GM20431 (cell line): ENCODE data around the gene CRLF3.
"Not testable (repeated sequence)": the region's sequence is repeated elsewhere in the genome, so short reads cannot be mapped to it uniquely, and the experiment has no call there.

Experiments
- in situ Hi-C: fragments of 300-500 bp; cut with MseI, MboI; formaldehyde crosslinking; loops from one replicate; pipeline ENCODE4 v1.15.0; 2020; ENCODE audit warnings: low sequenced_read_pairs; ENCODE audit not compliant: unreplicated experiment

CRLF3 gene

DNA sequence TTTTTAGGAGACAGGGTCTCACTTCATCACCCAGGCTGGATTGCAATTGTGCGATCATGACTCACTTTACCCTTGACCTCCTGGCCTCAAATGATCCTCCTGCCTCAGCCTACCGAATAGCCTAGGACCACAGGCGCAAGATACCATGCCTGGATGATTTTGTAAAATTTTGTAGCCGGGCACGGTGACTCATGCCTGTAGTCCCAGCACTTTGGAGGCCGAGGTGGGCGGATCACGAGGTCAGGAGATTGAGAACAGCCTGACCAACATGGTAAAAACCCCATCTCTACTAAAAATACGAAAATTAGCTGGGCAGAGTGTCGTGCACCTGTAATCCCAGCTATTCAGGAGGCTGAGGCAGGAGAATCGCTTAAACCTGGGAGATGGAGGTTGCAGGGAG, 73.5 kb downstream of the CRLF3 start:
- in situ Hi-C loops = not testable (repeated sequence)

DNA sequence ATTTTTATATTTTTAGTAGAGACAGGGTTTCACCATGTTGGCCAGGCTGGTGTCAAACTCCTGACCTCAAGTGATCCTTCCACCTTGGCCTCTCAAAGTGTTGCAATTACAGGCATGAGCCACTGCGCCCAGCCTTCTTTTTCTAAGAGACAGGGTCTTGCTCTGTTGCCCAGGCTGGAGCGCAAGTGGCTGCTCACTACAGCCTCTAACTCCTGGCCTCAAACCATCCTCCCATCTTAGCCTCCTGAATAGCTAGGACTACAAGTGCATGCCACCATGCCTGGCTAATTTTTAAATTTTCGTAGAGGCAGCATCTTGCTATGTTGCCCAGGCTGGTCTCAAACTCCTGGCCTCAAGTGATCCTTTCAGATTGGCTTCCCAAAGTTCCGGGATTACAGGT, 76.9 kb downstream of the CRLF3 start:
- in situ Hi-C loops = not testable (repeated sequence)

DNA sequence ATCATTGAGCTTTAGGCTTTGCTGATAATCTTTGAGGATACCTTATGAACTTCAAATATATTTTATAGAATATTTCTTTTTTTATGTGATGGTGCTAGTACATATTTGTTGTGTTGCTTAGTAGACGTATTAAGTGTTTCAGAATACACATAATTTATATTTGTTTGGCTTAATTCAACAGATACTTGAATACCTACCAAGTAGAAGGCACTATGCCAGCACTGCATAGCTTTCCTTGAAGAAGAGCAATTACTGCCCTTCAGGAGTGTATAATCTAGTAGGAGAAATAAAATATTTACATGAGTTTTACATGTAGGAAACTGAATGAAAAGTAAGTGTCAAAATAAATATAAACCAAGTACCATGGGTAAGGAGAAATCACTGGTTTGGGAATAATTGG, 81.8 kb downstream of the CRLF3 start:
- in situ Hi-C loops = not testable (repeated sequence)

DNA sequence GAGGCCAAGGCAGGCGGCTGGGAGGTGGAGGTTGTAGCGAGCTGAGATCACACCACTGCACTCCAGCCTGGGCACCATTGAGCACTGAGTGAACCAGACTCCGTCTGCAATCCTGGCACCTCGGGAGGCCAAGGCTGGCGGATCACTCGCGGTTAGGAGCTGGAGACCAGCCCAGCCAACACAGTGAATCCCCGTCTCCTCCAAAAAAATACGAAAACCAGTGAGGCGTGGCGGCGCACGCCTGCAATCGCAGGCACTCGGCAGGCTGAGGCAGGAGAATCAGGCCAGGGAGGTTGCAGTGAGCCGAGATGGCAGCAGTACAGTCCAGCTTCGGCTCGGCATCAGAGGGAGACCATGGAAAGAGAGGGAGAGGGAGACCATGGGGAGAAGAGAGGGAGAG, 88.1 kb downstream of the CRLF3 start:
- in situ Hi-C loops = not testable (repeated sequence)

DNA sequence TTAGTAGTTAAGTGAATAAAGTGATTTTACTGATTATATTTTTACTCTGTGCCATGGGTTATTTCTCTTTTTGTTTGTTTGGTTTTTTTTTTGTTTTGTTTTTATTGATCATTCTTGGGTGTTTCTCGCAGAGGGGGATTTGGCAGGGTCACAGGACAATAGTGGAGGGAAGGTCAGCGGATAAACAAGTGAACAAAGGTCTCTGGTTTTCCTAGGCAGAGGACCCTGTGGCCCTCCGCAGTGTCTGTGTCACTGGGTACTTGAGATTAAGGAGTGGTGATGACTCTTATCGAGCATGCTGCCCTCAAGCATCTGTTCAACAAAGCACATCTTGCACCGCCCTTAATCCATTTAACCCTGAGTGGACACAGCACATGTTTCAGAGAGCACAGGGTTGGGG, 88.8 kb downstream of the CRLF3 start:
- in situ Hi-C loops = not testable (repeated sequence)

DNA sequence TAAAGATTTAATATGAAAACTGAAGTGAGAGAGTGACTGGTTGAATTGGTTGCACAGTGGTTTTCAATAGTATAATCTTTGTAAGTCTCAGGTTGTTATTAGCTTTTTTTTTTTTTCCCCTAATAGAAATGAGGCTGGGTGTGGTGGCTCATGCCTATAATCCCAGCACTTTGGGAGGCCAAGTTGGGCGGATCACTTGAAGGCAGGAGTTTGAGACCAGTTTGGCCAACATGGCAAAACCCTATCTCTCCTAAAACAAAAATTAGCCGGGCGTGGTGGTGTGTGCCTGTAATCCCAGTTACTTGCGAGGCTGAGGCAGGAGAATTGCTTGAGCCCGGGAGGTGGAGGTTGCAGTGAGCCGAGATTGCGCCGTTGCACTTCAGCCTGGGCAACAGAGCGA, 89.3 kb downstream of the CRLF3 start:
- in situ Hi-C loops = not testable (repeated sequence)

DNA sequence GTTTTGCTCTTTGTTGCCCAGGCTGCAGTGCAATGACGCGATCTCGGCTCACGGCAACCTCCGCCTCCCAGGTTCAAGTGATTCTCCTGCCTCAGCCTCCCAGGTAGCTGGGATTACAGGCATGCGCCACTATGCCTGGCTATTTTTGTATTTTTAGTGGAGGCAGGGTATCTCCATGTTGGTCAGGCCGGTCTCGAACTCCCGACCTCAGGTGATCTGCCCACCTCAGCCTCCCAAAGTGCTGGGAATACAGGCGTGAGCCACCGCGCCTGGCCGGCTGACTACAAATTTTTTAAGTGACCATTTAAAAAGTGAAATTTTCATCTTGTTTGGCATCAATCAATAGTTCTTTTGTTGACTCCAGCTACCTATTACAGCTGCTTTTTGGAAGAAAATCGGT, 90.3 kb downstream of the CRLF3 start:
- in situ Hi-C loops = not testable (repeated sequence)
